ENCODE measurements around the gene RALBP1. TPM values are rescaled to one million over a fixed set of nuclear protein-coding genes. Genes with fewer than 3 reads are reported as not detected.

Gene RALBP1
- 89.2 TPM for polyA plus RNA-seq (2013, experiment 1 of 2)
- 95.9 TPM for polyA plus RNA-seq (2013, experiment 2 of 2)

GRCh38 chr18:9474983-9475642 is at the start of gene RALBP1:
TSS of gene RALBP1 (plus strand) at chr18:9475513. CDS start at chr18:9513046, 37,533 bp downstream.
- WGBS = under 1% methylated on average over 48 of the region's 69 CpGs

GRCh38 chr18:9426753-9427152 is 48.6 kb upstream of the RALBP1 start:
- Histone ChIP-seq H2AFZ (ENCODE audit: low read depth, low read length) (no peak overlapping the region), H4K8ac (ENCODE audit: low read length) (no peak overlapping the region), H2BK5ac (ENCODE audit: low read depth, low read length, poor library complexity, severe bottlenecking) (no peak overlapping the region), H3K18ac (ENCODE audit: low read depth in 1 of 2, low read length in 2 of 2) (no peak overlapping the region), H3K9me3 (ENCODE audit: control insufficient read depth, low read length) (peaks cover 22% of the 10 kb centered on the region), H3K23ac (ENCODE audit: low read length in 2 of 2) (no peak overlapping the region), H3K4me1 (ENCODE audit: control insufficient read depth, insufficient read depth, low read depth, low read length) (no peaks in the 10 kb centered on the region), H2BK15ac (ENCODE audit: low read depth, poor library complexity, severe bottlenecking) (no peak overlapping the region), H4K91ac (ENCODE audit: low read length) (no peak overlapping the region), H3K27ac (ENCODE audit: low read length, poor library complexity, severe bottlenecking) (no peak overlapping the region), H3K4me3 (ENCODE audit: insufficient read depth in 1 of 2, low read depth in 1 of 2, low read length in 2 of 2) (no peak overlapping the region), H3K14ac (ENCODE audit: low read length in 2 of 2) (no peak overlapping the region), H3K36me3 (ENCODE audit: control insufficient read depth in 1 of 2, insufficient read depth in 2 of 2, low read depth in 1 of 2, low read length in 2 of 2) (no peaks in the 10 kb centered on the region), H2BK120ac (ENCODE audit: low read depth, low read length) (no peak overlapping the region), H3K4ac (ENCODE audit: low read depth in 1 of 2, low read length in 2 of 2) (no peak overlapping the region), H3K79me1 (replicated peaks; ENCODE audit: low read length, poor library complexity, severe bottlenecking) (no peaks in the 10 kb centered on the region), H2AK5ac (ENCODE audit: low read length, severe bottlenecking) (no peak overlapping the region), H3K9ac (ENCODE audit: low read length) (no peak overlapping the region), H3K4me2 (ENCODE audit: low read length, poor library complexity, severe bottlenecking) (no peak overlapping the region), H2BK12ac (ENCODE audit: low read length in 2 of 2) (no peak overlapping the region), H3K27me3 (ENCODE audit: control insufficient read depth in 1 of 2, insufficient read depth in 1 of 2, low read length in 2 of 2) (no peaks in the 10 kb centered on the region)
- no peak for DNase-seq
- WGBS = 86% methylated on average over 7 of the region's 7 CpGs

More at GRCh38 chr18:9474983-9475642, at the start of gene RALBP1:
- Histone ChIP-seq H2AK5ac (ENCODE audit: low read length, severe bottlenecking) (peak within 1 kb of the TSS; percentile 16), H2BK15ac (ENCODE audit: low read depth, poor library complexity, severe bottlenecking) (peak within 1 kb of the TSS; percentile 46), H4K8ac (ENCODE audit: low read length) (peak within 1 kb of the TSS; percentile 95), H3K27ac (ENCODE audit: low read length, poor library complexity, severe bottlenecking) (peak within 1 kb of the TSS; percentile 95), H2BK12ac (ENCODE audit: low read length in 2 of 2) (peak within 1 kb of the TSS in 1 of 2 experiments; percentile 29), H3K4ac (ENCODE audit: low read depth in 1 of 2, low read length in 2 of 2) (peak within 1 kb of the TSS; percentile 56 to 77), H3K14ac (ENCODE audit: low read length in 2 of 2) (peak within 1 kb of the TSS in 1 of 2 experiments; percentile 97), H2AFZ (ENCODE audit: low read depth, low read length) (peak within 1 kb of the TSS; percentile 72), H2BK120ac (ENCODE audit: low read depth, low read length) (peak within 1 kb of the TSS; percentile 75), H3K79me1 (replicated peaks; ENCODE audit: low read length, poor library complexity, severe bottlenecking) (peaks cover 10% of the 10 kb centered on the region), H3K36me3 (ENCODE audit: control insufficient read depth in 1 of 2, insufficient read depth in 2 of 2, low read depth in 1 of 2, low read length in 2 of 2) (peaks cover 7 to 9% of the 10 kb centered on the region in 2 experiments), H3K9ac (ENCODE audit: low read length) (peak within 1 kb of the TSS; percentile 96), H3K27me3 (ENCODE audit: control insufficient read depth in 1 of 2, insufficient read depth in 1 of 2, low read length in 2 of 2) (no peaks in the 10 kb centered on the region), H2BK5ac (ENCODE audit: low read depth, low read length, poor library complexity, severe bottlenecking) (peak within 1 kb of the TSS; percentile 12), H3K4me2 (ENCODE audit: low read length, poor library complexity, severe bottlenecking) (peak within 1 kb of the TSS; percentile 82), H3K9me3 (ENCODE audit: control insufficient read depth, low read length) (no peaks in the 10 kb centered on the region), H3K18ac (ENCODE audit: low read depth in 1 of 2, low read length in 2 of 2) (peak within 1 kb of the TSS; percentile 91 to 96), H3K23ac (ENCODE audit: low read length in 2 of 2) (peak within 1 kb of the TSS in 1 of 2 experiments; percentile 46), H4K91ac (ENCODE audit: low read length) (peak within 1 kb of the TSS; percentile 93), H3K4me1 (ENCODE audit: control insufficient read depth, insufficient read depth, low read depth, low read length) (peaks cover 10% of the 10 kb centered on the region), H3K4me3 (ENCODE audit: insufficient read depth in 1 of 2, low read depth in 1 of 2, low read length in 2 of 2) (peak within 1 kb of the TSS; percentile 94 to 96)
- peak; percentile 100 for DNase-seq

GRCh38 chr18:9428301-9428706 is 47.0 kb upstream of the RALBP1 start:
- no peak overlapping the region for H3K4me3 ChIP-seq (ENCODE audit: insufficient read depth in 1 of 2, low read depth in 1 of 2, low read length in 2 of 2)
- H3K9ac ChIP-seq (ENCODE audit: low read length) = no peak overlapping the region
- H3K36me3 ChIP-seq (ENCODE audit: control insufficient read depth in 1 of 2, insufficient read depth in 2 of 2, low read depth in 1 of 2, low read length in 2 of 2) = no peaks in the 10 kb centered on the region
- H2BK12ac ChIP-seq (ENCODE audit: low read length in 2 of 2) = no peak overlapping the region
- no peak overlapping the region for H3K14ac ChIP-seq (ENCODE audit: low read length in 2 of 2)
- peaks cover 20% of the 10 kb centered on the region for H3K9me3 ChIP-seq (ENCODE audit: control insufficient read depth, low read length)
- no peak overlapping the region for H2BK15ac ChIP-seq (ENCODE audit: low read depth, poor library complexity, severe bottlenecking)
- no peak overlapping the region for H3K4me2 ChIP-seq (ENCODE audit: low read length, poor library complexity, severe bottlenecking)
- no peak overlapping the region for H3K23ac ChIP-seq (ENCODE audit: low read length in 2 of 2)
- no peak for DNase-seq
- WGBS = 92% methylated on average over 9 of the region's 11 CpGs
- no peak overlapping the region for H2AK5ac ChIP-seq (ENCODE audit: low read length, severe bottlenecking)
- no peak overlapping the region for H2AFZ ChIP-seq (ENCODE audit: low read depth, low read length)
- H2BK5ac ChIP-seq (ENCODE audit: low read depth, low read length, poor library complexity, severe bottlenecking) = no peak overlapping the region
- H4K91ac ChIP-seq (ENCODE audit: low read length) = no peak overlapping the region
- no peak overlapping the region for H2BK120ac ChIP-seq (ENCODE audit: low read depth, low read length)
- no peak overlapping the region for H3K4ac ChIP-seq (ENCODE audit: low read depth in 1 of 2, low read length in 2 of 2)
- H3K27ac ChIP-seq (ENCODE audit: low read length, poor library complexity, severe bottlenecking) = no peak overlapping the region
- no peaks in the 10 kb centered on the region for H3K4me1 ChIP-seq (ENCODE audit: control insufficient read depth, insufficient read depth, low read depth, low read length)
- H3K79me1 ChIP-seq (replicated peaks; ENCODE audit: low read length, poor library complexity, severe bottlenecking) = no peaks in the 10 kb centered on the region
- H4K8ac ChIP-seq (ENCODE audit: low read length) = no peak overlapping the region
- no peak overlapping the region for H3K18ac ChIP-seq (ENCODE audit: low read depth in 1 of 2, low read length in 2 of 2)
- no peaks in the 10 kb centered on the region for H3K27me3 ChIP-seq (ENCODE audit: control insufficient read depth in 1 of 2, insufficient read depth in 1 of 2, low read length in 2 of 2)

- Histone ChIP-seq H2AK5ac (ENCODE audit: low read length, severe bottlenecking) (no peak overlapping the region), H3K4ac (ENCODE audit: low read depth in 1 of 2, low read length in 2 of 2) (no peak overlapping the region), H3K27me3 (ENCODE audit: control insufficient read depth in 1 of 2, insufficient read depth in 1 of 2, low read length in 2 of 2) (no peaks in the 10 kb centered on the region), H2BK15ac (ENCODE audit: low read depth, poor library complexity, severe bottlenecking) (no peak overlapping the region), H4K91ac (ENCODE audit: low read length) (no peak overlapping the region), H3K4me3 (ENCODE audit: insufficient read depth in 1 of 2, low read depth in 1 of 2, low read length in 2 of 2) (no peak overlapping the region), H4K8ac (ENCODE audit: low read length) (no peak overlapping the region), H3K9ac (ENCODE audit: low read length) (no peak overlapping the region), H3K4me2 (ENCODE audit: low read length, poor library complexity, severe bottlenecking) (no peak overlapping the region), H3K14ac (ENCODE audit: low read length in 2 of 2) (no peak overlapping the region), H3K23ac (ENCODE audit: low read length in 2 of 2) (no peak overlapping the region), H3K79me1 (replicated peaks; ENCODE audit: low read length, poor library complexity, severe bottlenecking) (no peaks in the 10 kb centered on the region), H2BK5ac (ENCODE audit: low read depth, low read length, poor library complexity, severe bottlenecking) (no peak overlapping the region), H3K9me3 (ENCODE audit: control insufficient read depth, low read length) (peaks cover 12% of the 10 kb centered on the region), H3K4me1 (ENCODE audit: control insufficient read depth, insufficient read depth, low read depth, low read length) (peaks cover 1% of the 10 kb centered on the region), H3K27ac (ENCODE audit: low read length, poor library complexity, severe bottlenecking) (no peak overlapping the region), H2BK12ac (ENCODE audit: low read length in 2 of 2) (no peak overlapping the region), H2AFZ (ENCODE audit: low read depth, low read length) (no peak overlapping the region), H3K18ac (ENCODE audit: low read depth in 1 of 2, low read length in 2 of 2) (no peak overlapping the region), H2BK120ac (ENCODE audit: low read depth, low read length) (no peak overlapping the region), H3K36me3 (ENCODE audit: control insufficient read depth in 1 of 2, insufficient read depth in 2 of 2, low read depth in 1 of 2, low read length in 2 of 2) (no peaks in the 10 kb centered on the region)
- no peak for DNase-seq
- WGBS = over 99% methylated on average over 6 of the region's 6 CpGs
Observed at GRCh38 chr18:9428862-9429661, 46.3 kb upstream of the RALBP1 start.
